Astrocyte (in vitro differentiated cells and primary cell): ENCODE data around the gene IGF2BP2. TPM values are rescaled to one million over a fixed set of nuclear protein-coding genes. Genes with fewer than 3 reads are reported as not detected.

ENCODE experiments used
- DNase-seq: peaks from one replicate; pipeline ENCODE4 v3.0.0-alpha.2; 2010; ENCODE audit warnings: low read depth
- FAIRE-seq: peaks from 2 replicates; lab custom pipeline; 2011; peaks lifted over from hg19 to GRCh38; lab: Jason Lieb, UNC
- H2AFZ ChIP-seq: 2 replicates; pipeline ENCODE4 v1.6.0; 2012; ENCODE audit warnings: low read depth, low read length, inconsistent platforms
- H3K27ac ChIP-seq: 2 replicates; pipeline ENCODE4 v1.5.1; 2011; ENCODE audit warnings: low read depth, low read length, inconsistent platforms
- H3K27me3 ChIP-seq: 2 replicates; pipeline ENCODE4 v1.6.0; 2011; ENCODE audit warnings: low read length, inconsistent platforms; ENCODE audit not compliant: insufficient read depth
- H3K36me3 ChIP-seq: 2 replicates; pipeline ENCODE4 v1.5.1; 2011; ENCODE audit warnings: low read length, inconsistent platforms; ENCODE audit not compliant: insufficient read depth
- H3K4me1 ChIP-seq: 2 replicates; pipeline ENCODE4 v1.5.1; 2011; ENCODE audit warnings: low read length, inconsistent platforms; ENCODE audit not compliant: insufficient read depth
- H3K4me2 ChIP-seq: 2 replicates; pipeline ENCODE4 v1.6.0; 2012; ENCODE audit warnings: low read length, inconsistent platforms
- H3K4me3 ChIP-seq: 2 replicates; pipeline ENCODE4 v1.5.1; 2011; ENCODE audit warnings: low read depth, mild to moderate bottlenecking, low read length, inconsistent platforms; ENCODE audit not compliant: insufficient read depth
- H3K79me2 ChIP-seq: 2 replicates; pipeline ENCODE4 v1.6.0; 2012; ENCODE audit warnings: mild to moderate bottlenecking, low read length, inconsistent platforms; ENCODE audit not compliant: insufficient read depth
- H3K9ac ChIP-seq: 2 replicates; pipeline ENCODE4 v1.6.0; 2012; ENCODE audit warnings: mild to moderate bottlenecking, low read length, inconsistent platforms
- H3K9me3 ChIP-seq: 2 replicates; pipeline ENCODE4 v1.5.1; 2012; ENCODE audit warnings: low read depth, mild to moderate bottlenecking, low read length, inconsistent platforms; ENCODE audit not compliant: insufficient read depth
- H4K20me1 ChIP-seq: 2 replicates; pipeline ENCODE4 v1.6.0; 2012; ENCODE audit warnings: low read length, inconsistent platforms; ENCODE audit not compliant: insufficient read depth
- H3K27ac Mint-ChIP-seq: one replicate; pipeline ENCODE4 v1.8.0; 2021; ENCODE audit warnings: mild to moderate bottlenecking, mixed read lengths; ENCODE audit not compliant: unreplicated experiment
- H3K27me3 Mint-ChIP-seq: one replicate; pipeline ENCODE4 v1.8.0; 2021; ENCODE audit warnings: low read depth, mixed read lengths; ENCODE audit not compliant: unreplicated experiment
- H3K36me3 Mint-ChIP-seq: one replicate; pipeline ENCODE4 v1.8.0; 2021; ENCODE audit warnings: low read depth, mixed read lengths; ENCODE audit not compliant: unreplicated experiment
- H3K4me1 Mint-ChIP-seq: one replicate; pipeline ENCODE4 v1.8.0; 2021; ENCODE audit warnings: low read depth, mixed read lengths; ENCODE audit not compliant: unreplicated experiment
- H3K4me3 Mint-ChIP-seq: one replicate; pipeline ENCODE4 v1.8.0; 2021; ENCODE audit warnings: mild to moderate bottlenecking, moderate library complexity, mixed read lengths; ENCODE audit not compliant: unreplicated experiment
- H3K9me3 Mint-ChIP-seq: one replicate; pipeline ENCODE4 v1.8.0; 2021; ENCODE audit warnings: mild to moderate bottlenecking, mixed read lengths; ENCODE audit not compliant: unreplicated experiment
- CTCF ChIP-seq: IDR thresholded peaks from 2 replicates; pipeline ENCODE4 v1.5.1; 2011; ENCODE audit warnings: low read depth, mild to moderate bottlenecking, inconsistent platforms, low read length, moderate library complexity; ENCODE audit not compliant: insufficient read depth
- EZH2 ChIP-seq: IDR thresholded peaks from 2 replicates; pipeline ENCODE4 v1.6.1; 2012; ENCODE audit warnings: mild to moderate bottlenecking, low read length, inconsistent platforms; ENCODE audit not compliant: insufficient read depth
- total RNA-seq: library from RNA; stranded (reverse); gene quantifications from 2 replicates; pipeline ENCODE4 v1.2.1, GENCODE V29; 2021

IGF2BP2 gene
- total RNA-seq, 1 donor from 2014 or later: 162 TPM

- peaks cover 75% of the 10 kb centered on the region for H3K4me1 Mint-ChIP-seq
- no peaks in the 10 kb centered on the region for H3K27me3 Mint-ChIP-seq
- Histone ChIP-seq H4K20me1 (peaks cover 37% of the 10 kb centered on the region), H3K27ac (no peak overlapping the region), H3K9ac (no peak overlapping the region), H2AFZ (no peak overlapping the region), H3K27me3 (no peaks in the 10 kb centered on the region), H3K4me3 (no peak overlapping the region), H3K9me3 (no peaks in the 10 kb centered on the region), H3K79me2 (peaks cover 91% of the 10 kb centered on the region), H3K4me2 (no peak overlapping the region), H3K36me3 (no peaks in the 10 kb centered on the region), H3K4me1 (peaks cover 36% of the 10 kb centered on the region)
- H3K27ac Mint-ChIP-seq: peak overlapping the region; percentile 15
- TF ChIP-seq EZH2: no peak
- TF ChIP-seq CTCF: no peak
- H3K9me3 Mint-ChIP-seq: no peaks in the 10 kb centered on the region
- DNase-seq (no peak), FAIRE-seq (no peak)
- H3K36me3 Mint-ChIP-seq: peaks cover 7% of the 10 kb centered on the region
- H3K4me3 Mint-ChIP-seq: peak overlapping the region; percentile 47
These were observed 98.4 kb downstream of the IGF2BP2 start for GRCh38 chr3:185726254-185726967.

- Mint-ChIP-seq H3K4me1 (peaks cover 74% of the 10 kb centered on the region), H3K27ac (peak overlapping the region; percentile 37), H3K36me3 (peaks cover 9% of the 10 kb centered on the region), H3K4me3 (no peak overlapping the region), H3K27me3 (no peaks in the 10 kb centered on the region), H3K9me3 (no peaks in the 10 kb centered on the region)
- no peaks in the 10 kb centered on the region for H3K9me3 ChIP-seq
- peaks cover 31% of the 10 kb centered on the region for H3K4me1 ChIP-seq
- FAIRE-seq (peak; percentile 13), DNase-seq (peak; percentile 57)
- no peak overlapping the region for H3K27ac ChIP-seq
- H3K27me3 ChIP-seq: no peaks in the 10 kb centered on the region
- no peak overlapping the region for H3K4me3 ChIP-seq
- H2AFZ ChIP-seq: no peak overlapping the region
- H4K20me1 ChIP-seq: peaks cover 43% of the 10 kb centered on the region
- peaks cover 89% of the 10 kb centered on the region for H3K79me2 ChIP-seq
- H3K36me3 ChIP-seq: no peaks in the 10 kb centered on the region
- H3K9ac ChIP-seq: no peak overlapping the region
- no peak for TF ChIP-seq EZH2
- no peak for TF ChIP-seq CTCF
- H3K4me2 ChIP-seq: no peak overlapping the region
These were observed 100.1 kb downstream of the IGF2BP2 start for GRCh38 chr3:185724761-185725160.

GRCh38 chr3:185724251-185724650, 100.6 kb downstream of the IGF2BP2 start:
- Histone ChIP-seq H3K9ac (no peak overlapping the region), H2AFZ (no peak overlapping the region), H3K4me2 (no peak overlapping the region), H3K36me3 (no peaks in the 10 kb centered on the region), H3K4me3 (no peak overlapping the region), H3K27ac (no peak overlapping the region), H3K9me3 (no peaks in the 10 kb centered on the region), H4K20me1 (peaks cover 43% of the 10 kb centered on the region), H3K79me2 (peaks cover 88% of the 10 kb centered on the region), H3K27me3 (no peaks in the 10 kb centered on the region), H3K4me1 (peaks cover 26% of the 10 kb centered on the region)
- no peak for DNase-seq
- H3K36me3 Mint-ChIP-seq: peaks cover 10% of the 10 kb centered on the region
- no peak overlapping the region for H3K4me3 Mint-ChIP-seq
- peak overlapping the region; percentile 75 for H3K27ac Mint-ChIP-seq
- no peaks in the 10 kb centered on the region for H3K9me3 Mint-ChIP-seq
- peaks cover 77% of the 10 kb centered on the region for H3K4me1 Mint-ChIP-seq
- no peak for FAIRE-seq
- no peak for TF ChIP-seq CTCF
- no peak for TF ChIP-seq EZH2
- H3K27me3 Mint-ChIP-seq: no peaks in the 10 kb centered on the region
